ENCODE data around the gene TEX14.
"Not testable (repeated sequence)": the region's sequence is repeated elsewhere in the genome, so short reads cannot be mapped to it uniquely, and the experiment has no call there.

TEX14 gene

GRCh38 chr17:58691701-58692238 is at the start of gene TEX14:
Gene TEX14 (minus strand): TSS chr17:58692045. CDS start chr17:58652001, 40,044 bp downstream.
- no peak for DNase-seq (ENCODE audit: low spot score)

- DNase-seq (ENCODE audit: low spot score): no peak
Measured at GRCh38 chr17:58741121-58741625, 49.3 kb upstream of the TEX14 start.

GRCh38 chr17:58734811-58735210 is 43.0 kb upstream of the TEX14 start:
- DNase-seq (ENCODE audit: low spot score): no peak

- DNase-seq (ENCODE audit: low spot score): no peak
Measured at GRCh38 chr17:58734040-58734439, 42.2 kb upstream of the TEX14 start.

- DNase-seq (ENCODE audit: low spot score): no peak
Measured at GRCh38 chr17:58730937-58731336, 39.1 kb upstream of the TEX14 start.

- DNase-seq (ENCODE audit: low spot score): no peak
Measured at GRCh38 chr17:58728798-58729197, 37.0 kb upstream of the TEX14 start.

- DNase-seq (ENCODE audit: low spot score): no peak
Measured at GRCh38 chr17:58722696-58723095, 30.9 kb upstream of the TEX14 start.

GRCh38 chr17:58722274-58722673 is 30.4 kb upstream of the TEX14 start:
- DNase-seq (ENCODE audit: low spot score): no peak

- peak; percentile 50 for DNase-seq (ENCODE audit: low spot score)
Measured at GRCh38 chr17:58710948-58711552, 19.2 kb upstream of the TEX14 start.

- no peak for DNase-seq (ENCODE audit: low spot score)
Measured at GRCh38 chr17:58706351-58707140, 14.7 kb upstream of the TEX14 start.

- DNase-seq (ENCODE audit: low spot score): no peak
Measured at GRCh38 chr17:58703916-58704286, 12.1 kb upstream of the TEX14 start.

- DNase-seq (ENCODE audit: low spot score): no peak
Measured at GRCh38 chr17:58703137-58703915, 11.5 kb upstream of the TEX14 start.

GRCh38 chr17:58702708-58703107 is 10.9 kb upstream of the TEX14 start:
- DNase-seq (ENCODE audit: low spot score): no peak

- DNase-seq (ENCODE audit: low spot score): no peak
Measured at GRCh38 chr17:58702045-58702476, 10.2 kb upstream of the TEX14 start.

- DNase-seq (ENCODE audit: low spot score): no peak
Measured at GRCh38 chr17:58699771-58700170, 7.9 kb upstream of the TEX14 start.

GRCh38 chr17:58694826-58695225 is 3.0 kb upstream of the TEX14 start:
- DNase-seq (ENCODE audit: low spot score): no peak

GRCh38 chr17:58694302-58694701 is 2.5 kb upstream of the TEX14 start:
- DNase-seq (ENCODE audit: low spot score): no peak

- no peak for DNase-seq (ENCODE audit: low spot score)
Measured at GRCh38 chr17:58693751-58694150, 1.9 kb upstream of the TEX14 start.

- no peak for DNase-seq (ENCODE audit: low spot score)
Measured at GRCh38 chr17:58693208-58693607, 1.4 kb upstream of the TEX14 start.

GRCh38 chr17:58692239-58693055 is 602 bp upstream of the TEX14 start, which contains the start of gene RAD51C:
Gene RAD51C (plus strand): TSS chr17:58692602. CDS start chr17:58692644, 42 bp downstream.
- peak; percentile 92 for DNase-seq (ENCODE audit: low spot score)

GRCh38 chr17:58690033-58690432 is 1.8 kb downstream of the TEX14 start:
- not testable (repeated sequence) for DNase-seq (ENCODE audit: low spot score)
